HEK293 (cell line): ENCODE results near the gene DMBX1.

Source experiments
- BCL11A ChIP-seq: fragments of 450-650 bp; formaldehyde crosslinking; IDR thresholded peaks from 2 replicates; pipeline ENCODE4 v1.5.1; 2016; ENCODE audit warnings: low read depth, missing biosample characterization, missing genetic modification characterization
- EGR2 ChIP-seq: fragments of 450-650 bp; formaldehyde crosslinking; IDR thresholded peaks from 2 replicates; pipeline ENCODE4 v1.5.1; 2016; ENCODE audit warnings: low read depth, missing biosample characterization, missing genetic modification characterization
- FEZF1 ChIP-seq: fragments of 450-650 bp; formaldehyde crosslinking; IDR thresholded peaks from 2 replicates; pipeline ENCODE4 v1.5.1; 2016; ENCODE audit warnings: missing biosample characterization, missing genetic modification characterization
- GFI1B ChIP-seq: fragments of 450-650 bp; formaldehyde crosslinking; IDR thresholded peaks from 2 replicates; pipeline ENCODE4 v1.5.1; 2016; ENCODE audit warnings: missing biosample characterization, missing genetic modification characterization
- IKZF3 ChIP-seq: fragments of 450-650 bp; IDR thresholded peaks from 2 replicates; pipeline ENCODE4 v1.5.0; 2018; ENCODE audit warnings: missing biosample characterization, mild to moderate bottlenecking, missing genetic modification characterization, moderate library complexity
- MEIS1 ChIP-seq: sonication (generic); formaldehyde crosslinking; IDR thresholded peaks from 2 replicates; pipeline ENCODE4 v1.8.1; 2022; ENCODE audit warnings: missing genetic modification reagents, mild to moderate bottlenecking, borderline replicate concordance
- MZF1 ChIP-seq: fragments of 450-650 bp; formaldehyde crosslinking; IDR thresholded peaks from 2 replicates; pipeline ENCODE4 v1.5.1; 2017; ENCODE audit warnings: missing biosample characterization, missing genetic modification characterization, borderline replicate concordance
- SALL2 ChIP-seq: fragments of 450-650 bp; formaldehyde crosslinking; IDR thresholded peaks from 2 replicates; pipeline ENCODE4 v1.5.0; 2017; ENCODE audit warnings: missing biosample characterization, mild to moderate bottlenecking, missing genetic modification characterization, borderline replicate concordance
- ZBTB20 ChIP-seq: fragments of 450-650 bp; formaldehyde crosslinking; IDR thresholded peaks from 2 replicates; pipeline ENCODE4 v1.5.1; 2016; ENCODE audit warnings: missing biosample characterization, missing genetic modification characterization
- ZFP3 ChIP-seq: fragments of 450-650 bp; formaldehyde crosslinking; IDR thresholded peaks from 2 replicates; pipeline ENCODE4 v1.5.1; 2016; ENCODE audit warnings: low read depth, missing biosample characterization, missing genetic modification characterization
- ZFP69B ChIP-seq: fragments of 450-650 bp; formaldehyde crosslinking; IDR thresholded peaks from 2 replicates; pipeline ENCODE4 v1.5.1; 2016; ENCODE audit warnings: missing biosample characterization, missing genetic modification characterization
- ZNF114 ChIP-seq: fragments of 450-650 bp; formaldehyde crosslinking; IDR thresholded peaks from 2 replicates; pipeline ENCODE4 v1.5.0; 2017; ENCODE audit warnings: missing biosample characterization, missing genetic modification characterization
- ZNF121 ChIP-seq: fragments of 450-650 bp; formaldehyde crosslinking; IDR thresholded peaks from 2 replicates; pipeline ENCODE4 v1.5.1; 2016; ENCODE audit warnings: missing biosample characterization, missing genetic modification characterization
- ZNF155 ChIP-seq: fragments of 450-650 bp; formaldehyde crosslinking; IDR thresholded peaks from 2 replicates; pipeline ENCODE4 v1.5.1; 2016; ENCODE audit warnings: missing biosample characterization, missing genetic modification characterization
- ZNF175 ChIP-seq: fragments of 450-650 bp; formaldehyde crosslinking; IDR thresholded peaks from 2 replicates; pipeline ENCODE4 v1.5.1; 2016; ENCODE audit warnings: missing biosample characterization, missing genetic modification characterization
- ZNF391 ChIP-seq: fragments of 450-650 bp; formaldehyde crosslinking; IDR thresholded peaks from 2 replicates; pipeline ENCODE4 v1.5.1; 2016; ENCODE audit warnings: low read depth, missing biosample characterization, missing genetic modification characterization, borderline replicate concordance
- ZNF473 ChIP-seq: fragments of 450-650 bp; formaldehyde crosslinking; IDR thresholded peaks from 2 replicates; pipeline ENCODE4 v1.5.1; 2017; ENCODE audit warnings: missing biosample characterization, missing genetic modification characterization
- ZNF654 ChIP-seq: fragments of 450-650 bp; formaldehyde crosslinking; IDR thresholded peaks from 2 replicates; pipeline ENCODE4 v1.5.1; 2016; ENCODE audit warnings: low read depth, missing biosample characterization, missing genetic modification characterization
- ZNF670 ChIP-seq: fragments of 450-650 bp; formaldehyde crosslinking; IDR thresholded peaks from 2 replicates; pipeline ENCODE4 v1.5.1; 2016; ENCODE audit warnings: missing biosample characterization, missing genetic modification characterization, low read depth
- ZNF707 ChIP-seq: fragments of 450-650 bp; formaldehyde crosslinking; IDR thresholded peaks from 2 replicates; pipeline ENCODE4 v1.5.1; 2016; ENCODE audit warnings: missing biosample characterization, missing genetic modification characterization
- ZNF791 ChIP-seq: fragments of 450-650 bp; formaldehyde crosslinking; IDR thresholded peaks from 2 replicates; pipeline ENCODE4 v1.5.1; 2016; ENCODE audit warnings: missing biosample characterization, missing genetic modification characterization
- ZSCAN30 ChIP-seq: fragments of 450-650 bp; IDR thresholded peaks from 2 replicates; pipeline ENCODE4 v1.5.1; 2018; ENCODE audit warnings: missing biosample characterization, mild to moderate bottlenecking, missing genetic modification characterization, moderate library complexity
- TF ChIP-seq, protein P1 (sequence below): fragments of 450-650 bp; formaldehyde crosslinking; IDR thresholded peaks from 2 replicates; pipeline ENCODE4 v1.5.1; 2016; ENCODE audit warnings: missing biosample characterization, missing genetic modification characterization
- TF ChIP-seq, protein P2 (sequence below): fragments of 450-650 bp; formaldehyde crosslinking; IDR thresholded peaks from 2 replicates; pipeline ENCODE4 v1.5.1; 2017; ENCODE audit warnings: missing biosample characterization, missing genetic modification characterization
- TF ChIP-seq, protein P3 (sequence below): fragments of 450-650 bp; formaldehyde crosslinking; IDR thresholded peaks from 2 replicates; pipeline ENCODE4 v1.5.1; 2016; ENCODE audit warnings: missing biosample characterization, missing genetic modification characterization
- TF ChIP-seq, protein P4 (sequence below): fragments of 450-650 bp; formaldehyde crosslinking; IDR thresholded peaks from 2 replicates; pipeline ENCODE4 v1.5.1; 2016; ENCODE audit warnings: missing biosample characterization, missing genetic modification characterization
- TF ChIP-seq, protein P5 (sequence below): fragments of 450-650 bp; formaldehyde crosslinking; IDR thresholded peaks from 2 replicates; pipeline ENCODE4; 2016; ENCODE audit warnings: missing biosample characterization, missing genetic modification characterization
- TF ChIP-seq, protein P6 (sequence below): fragments of 450-650 bp; formaldehyde crosslinking; IDR thresholded peaks from 2 replicates; pipeline ENCODE4 v1.5.1; 2016; ENCODE audit warnings: missing biosample characterization, missing genetic modification characterization

DMBX1 gene

DNA sequence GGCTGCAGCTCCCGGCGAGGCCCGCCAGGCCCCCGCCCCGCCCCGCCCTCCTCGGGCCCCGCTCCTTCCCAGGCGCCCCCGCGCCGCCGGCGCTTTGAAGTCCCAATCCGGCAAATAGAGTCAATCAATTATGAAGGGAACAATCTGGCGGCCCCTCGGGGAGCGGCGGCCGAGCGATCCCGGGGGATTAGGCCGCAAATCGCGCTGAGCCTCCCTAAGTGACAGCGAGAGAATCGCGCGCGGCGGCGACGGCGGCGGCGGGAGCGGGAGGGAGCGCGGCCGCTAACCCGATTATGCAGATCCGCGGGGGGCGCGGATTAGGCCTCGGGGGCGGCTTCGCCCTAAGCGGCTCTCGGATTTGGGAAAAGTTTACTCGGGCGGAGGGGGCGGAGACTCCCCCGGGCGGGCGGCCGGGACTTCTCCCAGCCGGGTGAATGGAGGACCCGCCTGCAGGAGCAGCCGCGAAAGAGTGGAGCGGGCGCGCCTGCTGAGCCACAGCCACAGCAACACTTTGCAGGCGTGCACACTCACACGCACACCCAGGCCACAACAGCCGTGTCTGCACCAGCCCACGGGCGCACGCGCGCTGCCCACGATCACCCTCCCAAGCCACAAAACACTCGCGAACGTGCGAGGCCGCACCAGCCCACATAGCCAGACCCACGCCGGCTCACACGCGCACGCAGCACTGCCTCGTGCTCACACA lies 23.0 kb upstream of the DMBX1 start (continued):
- TF ChIP-seq, protein P1, sequence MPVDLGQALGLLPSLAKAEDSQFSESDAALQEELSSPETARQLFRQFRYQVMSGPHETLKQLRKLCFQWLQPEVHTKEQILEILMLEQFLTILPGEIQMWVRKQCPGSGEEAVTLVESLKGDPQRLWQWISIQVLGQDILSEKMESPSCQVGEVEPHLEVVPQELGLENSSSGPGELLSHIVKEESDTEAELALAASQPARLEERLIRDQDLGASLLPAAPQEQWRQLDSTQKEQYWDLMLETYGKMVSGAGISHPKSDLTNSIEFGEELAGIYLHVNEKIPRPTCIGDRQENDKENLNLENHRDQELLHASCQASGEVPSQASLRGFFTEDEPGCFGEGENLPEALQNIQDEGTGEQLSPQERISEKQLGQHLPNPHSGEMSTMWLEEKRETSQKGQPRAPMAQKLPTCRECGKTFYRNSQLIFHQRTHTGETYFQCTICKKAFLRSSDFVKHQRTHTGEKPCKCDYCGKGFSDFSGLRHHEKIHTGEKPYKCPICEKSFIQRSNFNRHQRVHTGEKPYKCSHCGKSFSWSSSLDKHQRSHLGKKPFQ (tag by site-specific recombination), result no peak
- TF ChIP-seq MZF1 (tag by site-specific recombination) (no peak), ZBTB20 (tag by site-specific recombination) (no peak), ZNF791 (tag by site-specific recombination) (no peak), ZNF654 (tag by site-specific recombination) (no peak), IKZF3 (tag by site-specific recombination) (0 out of 2 replicates have a peak, but pooled peaks have one; percentile 27), ZNF670 (tag by site-specific recombination) (no peak), ZNF473 (tag by site-specific recombination) (no peak), EGR2 (tag by site-specific recombination) (peak; percentile 53), ZFP3 (tag by site-specific recombination) (no peak), ZNF175 (no peak), ZFP69B (no peak), ZSCAN30 (tag by site-specific recombination) (no peak), ZNF121 (tag by site-specific recombination) (no peak; the same call in 1 of the 2 replicates), ZNF114 (no peak), BCL11A (tag by site-specific recombination) (no peak), GFI1B (tag by site-specific recombination) (no peak), ZNF391 (tag by site-specific recombination) (no peak), ZNF155 (tag by site-specific recombination) (no peak), FEZF1 (tag by site-specific recombination) (no peak), ZNF707 (tag by site-specific recombination) (no peak), SALL2 (tag by site-specific recombination) (no peak), MEIS1 (CRISPR knock-in tag) (no peak)
- TF ChIP-seq, protein P2, sequence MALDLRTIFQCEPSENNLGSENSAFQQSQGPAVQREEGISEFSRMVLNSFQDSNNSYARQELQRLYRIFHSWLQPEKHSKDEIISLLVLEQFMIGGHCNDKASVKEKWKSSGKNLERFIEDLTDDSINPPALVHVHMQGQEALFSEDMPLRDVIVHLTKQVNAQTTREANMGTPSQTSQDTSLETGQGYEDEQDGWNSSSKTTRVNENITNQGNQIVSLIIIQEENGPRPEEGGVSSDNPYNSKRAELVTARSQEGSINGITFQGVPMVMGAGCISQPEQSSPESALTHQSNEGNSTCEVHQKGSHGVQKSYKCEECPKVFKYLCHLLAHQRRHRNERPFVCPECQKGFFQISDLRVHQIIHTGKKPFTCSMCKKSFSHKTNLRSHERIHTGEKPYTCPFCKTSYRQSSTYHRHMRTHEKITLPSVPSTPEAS, result no peak
- TF ChIP-seq, protein P3, sequence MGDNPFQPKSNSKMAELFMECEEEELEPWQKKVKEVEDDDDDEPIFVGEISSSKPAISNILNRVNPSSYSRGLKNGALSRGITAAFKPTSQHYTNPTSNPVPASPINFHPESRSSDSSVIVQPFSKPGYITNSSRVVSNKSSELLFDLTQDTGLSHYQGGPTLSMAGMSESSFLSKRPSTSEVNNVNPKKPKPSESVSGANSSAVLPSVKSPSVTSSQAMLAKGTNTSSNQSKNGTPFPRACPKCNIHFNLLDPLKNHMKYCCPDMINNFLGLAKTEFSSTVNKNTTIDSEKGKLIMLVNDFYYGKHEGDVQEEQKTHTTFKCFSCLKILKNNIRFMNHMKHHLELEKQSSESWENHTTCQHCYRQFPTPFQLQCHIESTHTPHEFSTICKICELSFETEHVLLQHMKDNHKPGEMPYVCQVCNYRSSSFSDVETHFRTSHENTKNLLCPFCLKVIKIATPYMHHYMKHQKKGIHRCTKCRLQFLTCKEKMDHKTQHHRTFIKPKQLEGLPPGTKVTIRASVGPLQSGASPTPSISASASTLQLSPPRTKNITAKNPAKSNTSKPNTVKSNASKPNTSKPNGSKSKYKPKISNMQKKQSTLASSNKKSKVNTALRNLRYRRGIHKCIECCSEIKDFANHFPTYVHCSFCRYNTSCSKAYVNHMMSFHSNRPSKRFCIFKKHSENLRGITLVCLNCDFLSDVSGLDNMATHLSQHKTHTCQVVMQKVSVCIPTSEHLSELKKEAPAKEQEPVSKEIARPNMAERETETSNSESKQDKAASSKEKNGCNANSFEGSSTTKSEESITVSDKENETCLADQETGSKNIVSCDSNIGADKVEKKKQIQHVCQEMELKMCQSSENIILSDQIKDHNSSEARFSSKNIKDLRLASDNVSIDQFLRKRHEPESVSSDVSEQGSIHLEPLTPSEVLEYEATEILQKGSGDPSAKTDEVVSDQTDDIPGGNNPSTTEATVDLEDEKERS (tag by site-specific recombination), result no peak
- TF ChIP-seq, protein P4, sequence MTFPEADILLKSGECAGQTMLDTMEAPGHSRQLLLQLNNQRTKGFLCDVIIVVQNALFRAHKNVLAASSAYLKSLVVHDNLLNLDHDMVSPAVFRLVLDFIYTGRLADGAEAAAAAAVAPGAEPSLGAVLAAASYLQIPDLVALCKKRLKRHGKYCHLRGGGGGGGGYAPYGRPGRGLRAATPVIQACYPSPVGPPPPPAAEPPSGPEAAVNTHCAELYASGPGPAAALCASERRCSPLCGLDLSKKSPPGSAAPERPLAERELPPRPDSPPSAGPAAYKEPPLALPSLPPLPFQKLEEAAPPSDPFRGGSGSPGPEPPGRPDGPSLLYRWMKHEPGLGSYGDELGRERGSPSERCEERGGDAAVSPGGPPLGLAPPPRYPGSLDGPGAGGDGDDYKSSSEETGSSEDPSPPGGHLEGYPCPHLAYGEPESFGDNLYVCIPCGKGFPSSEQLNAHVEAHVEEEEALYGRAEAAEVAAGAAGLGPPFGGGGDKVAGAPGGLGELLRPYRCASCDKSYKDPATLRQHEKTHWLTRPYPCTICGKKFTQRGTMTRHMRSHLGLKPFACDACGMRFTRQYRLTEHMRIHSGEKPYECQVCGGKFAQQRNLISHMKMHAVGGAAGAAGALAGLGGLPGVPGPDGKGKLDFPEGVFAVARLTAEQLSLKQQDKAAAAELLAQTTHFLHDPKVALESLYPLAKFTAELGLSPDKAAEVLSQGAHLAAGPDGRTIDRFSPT, result no peak
- TF ChIP-seq, protein P5, sequence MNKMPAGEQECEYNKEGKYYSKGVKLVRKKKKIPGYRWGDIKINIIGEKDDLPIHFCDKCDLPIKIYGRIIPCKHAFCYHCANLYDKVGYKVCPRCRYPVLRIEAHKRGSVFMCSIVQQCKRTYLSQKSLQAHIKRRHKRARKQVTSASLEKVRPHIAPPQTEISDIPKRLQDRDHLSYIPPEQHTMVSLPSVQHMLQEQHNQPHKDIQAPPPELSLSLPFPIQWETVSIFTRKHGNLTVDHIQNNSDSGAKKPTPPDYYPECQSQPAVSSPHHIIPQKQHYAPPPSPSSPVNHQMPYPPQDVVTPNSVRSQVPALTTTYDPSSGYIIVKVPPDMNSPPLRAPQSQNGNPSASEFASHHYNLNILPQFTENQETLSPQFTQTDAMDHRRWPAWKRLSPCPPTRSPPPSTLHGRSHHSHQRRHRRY (tag by site-specific recombination), result no peak
- TF ChIP-seq, protein P6, sequence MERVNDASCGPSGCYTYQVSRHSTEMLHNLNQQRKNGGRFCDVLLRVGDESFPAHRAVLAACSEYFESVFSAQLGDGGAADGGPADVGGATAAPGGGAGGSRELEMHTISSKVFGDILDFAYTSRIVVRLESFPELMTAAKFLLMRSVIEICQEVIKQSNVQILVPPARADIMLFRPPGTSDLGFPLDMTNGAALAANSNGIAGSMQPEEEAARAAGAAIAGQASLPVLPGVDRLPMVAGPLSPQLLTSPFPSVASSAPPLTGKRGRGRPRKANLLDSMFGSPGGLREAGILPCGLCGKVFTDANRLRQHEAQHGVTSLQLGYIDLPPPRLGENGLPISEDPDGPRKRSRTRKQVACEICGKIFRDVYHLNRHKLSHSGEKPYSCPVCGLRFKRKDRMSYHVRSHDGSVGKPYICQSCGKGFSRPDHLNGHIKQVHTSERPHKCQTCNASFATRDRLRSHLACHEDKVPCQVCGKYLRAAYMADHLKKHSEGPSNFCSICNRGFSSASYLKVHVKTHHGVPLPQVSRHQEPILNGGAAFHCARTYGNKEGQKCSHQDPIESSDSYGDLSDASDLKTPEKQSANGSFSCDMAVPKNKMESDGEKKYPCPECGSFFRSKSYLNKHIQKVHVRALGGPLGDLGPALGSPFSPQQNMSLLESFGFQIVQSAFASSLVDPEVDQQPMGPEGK, result 0 out of 2 replicates have a peak, but pooled peaks have one; percentile 35
